GM12864 (cell line): ENCODE measurements around the gene ELK4.

Experiments used
- DNase-seq: peaks from one replicate; pipeline ENCODE4 v3.0.0-alpha.2; 2011; ENCODE audit warnings: low read depth
- H3K4me3 ChIP-seq: 2 replicates; pipeline ENCODE4 v1.5.1; 2011; ENCODE audit warnings: mild to moderate bottlenecking, low read depth, low read length, control low read depth
- TF ChIP-seq, protein P1 (sequence below): IDR thresholded peaks from 2 replicates; pipeline ENCODE4 v1.5.1; 2011; ENCODE audit warnings: low read depth, mild to moderate bottlenecking, moderate library complexity, low read length, control low read depth, inconsistent platforms; ENCODE audit errors: missing control alignments

ELK4 gene

DNA sequence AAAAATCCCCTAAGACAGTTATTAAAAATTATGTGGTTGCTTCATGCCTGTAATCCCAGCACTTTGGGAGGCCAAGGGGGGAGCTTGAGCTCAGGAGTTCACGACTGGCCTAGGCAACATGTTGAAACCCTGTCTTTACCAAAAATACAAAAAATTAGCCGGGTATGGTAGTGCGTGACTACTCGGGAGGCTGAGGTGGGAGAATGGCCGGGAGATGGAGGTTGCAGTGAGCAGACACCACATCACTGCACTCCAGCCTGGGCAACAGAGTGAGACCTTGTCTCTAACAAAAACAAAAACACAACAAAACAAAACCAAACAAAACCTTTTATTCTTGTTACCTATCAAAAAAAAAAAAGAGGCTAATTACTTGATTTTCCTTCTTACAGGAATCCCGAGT, 2.1 kb downstream of the ELK4 start:
- DNase-seq, result no peak
- peak overlapping the region; percentile 88 for H3K4me3 ChIP-seq

DNA sequence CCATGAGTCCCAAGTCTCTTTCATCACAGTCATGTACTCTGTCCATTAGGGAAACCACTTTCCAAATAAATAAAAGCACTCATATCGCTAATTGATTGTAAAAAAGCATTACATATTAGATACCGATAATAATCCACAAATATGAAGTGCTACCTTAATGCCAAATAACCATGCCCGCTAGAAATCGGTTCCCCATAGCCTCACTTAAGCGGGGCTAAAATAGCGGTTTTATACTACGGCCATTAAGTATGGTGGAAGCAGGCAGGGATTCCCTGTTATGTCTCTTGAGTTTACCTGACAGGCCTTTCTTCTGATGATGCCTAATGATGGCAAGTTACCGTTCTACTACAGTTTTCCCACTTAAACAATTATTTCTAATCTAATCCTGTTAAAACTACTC, 3.9 kb downstream of the ELK4 start:
- TF ChIP-seq, protein P1, sequence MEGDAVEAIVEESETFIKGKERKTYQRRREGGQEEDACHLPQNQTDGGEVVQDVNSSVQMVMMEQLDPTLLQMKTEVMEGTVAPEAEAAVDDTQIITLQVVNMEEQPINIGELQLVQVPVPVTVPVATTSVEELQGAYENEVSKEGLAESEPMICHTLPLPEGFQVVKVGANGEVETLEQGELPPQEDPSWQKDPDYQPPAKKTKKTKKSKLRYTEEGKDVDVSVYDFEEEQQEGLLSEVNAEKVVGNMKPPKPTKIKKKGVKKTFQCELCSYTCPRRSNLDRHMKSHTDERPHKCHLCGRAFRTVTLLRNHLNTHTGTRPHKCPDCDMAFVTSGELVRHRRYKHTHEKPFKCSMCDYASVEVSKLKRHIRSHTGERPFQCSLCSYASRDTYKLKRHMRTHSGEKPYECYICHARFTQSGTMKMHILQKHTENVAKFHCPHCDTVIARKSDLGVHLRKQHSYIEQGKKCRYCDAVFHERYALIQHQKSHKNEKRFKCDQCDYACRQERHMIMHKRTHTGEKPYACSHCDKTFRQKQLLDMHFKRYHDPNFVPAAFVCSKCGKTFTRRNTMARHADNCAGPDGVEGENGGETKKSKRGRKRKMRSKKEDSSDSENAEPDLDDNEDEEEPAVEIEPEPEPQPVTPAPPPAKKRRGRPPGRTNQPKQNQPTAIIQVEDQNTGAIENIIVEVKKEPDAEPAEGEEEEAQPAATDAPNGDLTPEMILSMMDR, result no peak
- no peak for DNase-seq

More for the DNA sequence above, 2.1 kb downstream of the ELK4 start:
- TF ChIP-seq, protein P1, result no peak

DNA sequence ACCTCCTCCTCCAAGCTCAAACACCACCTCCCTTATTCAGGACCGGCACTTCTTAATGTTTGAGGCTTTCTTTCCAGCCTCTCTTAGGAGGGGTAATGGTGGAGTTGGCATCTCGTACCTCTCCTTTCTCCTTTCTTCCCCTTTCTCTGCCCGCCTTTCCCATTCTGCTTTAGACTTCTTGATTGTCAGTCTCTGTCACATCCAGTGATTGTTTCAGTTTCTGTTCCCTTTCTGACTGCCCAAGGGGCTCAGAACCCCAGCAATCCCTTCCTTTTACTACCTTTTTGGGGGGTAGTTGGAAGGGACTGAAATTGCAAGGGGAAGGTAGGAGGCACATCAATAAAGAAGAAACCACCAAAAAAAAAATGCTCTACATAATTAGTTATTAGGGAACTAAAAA, 5.6 kb downstream of the ELK4 start:
- DNase-seq, result no peak
- H3K4me3 ChIP-seq, result no peak overlapping the region

More for the DNA sequence above, 3.9 kb downstream of the ELK4 start:
- no peak overlapping the region for H3K4me3 ChIP-seq

DNA sequence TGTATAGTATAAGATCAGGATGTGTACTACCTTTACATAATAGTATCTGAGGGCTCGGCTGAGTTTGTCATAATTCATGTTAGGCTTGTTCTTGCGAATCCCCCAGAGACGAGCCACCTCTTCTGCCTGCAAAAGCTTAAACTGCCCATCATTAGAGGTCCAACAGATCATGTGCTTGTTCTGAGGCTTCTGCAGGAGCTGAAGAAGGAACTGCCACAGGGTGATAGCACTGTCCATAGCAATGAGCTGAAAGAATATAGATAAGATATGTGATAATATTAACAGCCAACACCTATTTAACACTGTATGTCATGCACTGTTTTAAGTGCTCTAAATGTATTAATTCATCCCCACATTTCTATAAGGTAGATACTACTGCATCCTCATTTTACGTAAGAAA, 8.2 kb downstream of the ELK4 start:
- no peak for DNase-seq
- no peak overlapping the region for H3K4me3 ChIP-seq
- TF ChIP-seq, protein P1, result no peak

More for the DNA sequence above, 5.6 kb downstream of the ELK4 start:
- TF ChIP-seq, protein P1, result no peak

DNA sequence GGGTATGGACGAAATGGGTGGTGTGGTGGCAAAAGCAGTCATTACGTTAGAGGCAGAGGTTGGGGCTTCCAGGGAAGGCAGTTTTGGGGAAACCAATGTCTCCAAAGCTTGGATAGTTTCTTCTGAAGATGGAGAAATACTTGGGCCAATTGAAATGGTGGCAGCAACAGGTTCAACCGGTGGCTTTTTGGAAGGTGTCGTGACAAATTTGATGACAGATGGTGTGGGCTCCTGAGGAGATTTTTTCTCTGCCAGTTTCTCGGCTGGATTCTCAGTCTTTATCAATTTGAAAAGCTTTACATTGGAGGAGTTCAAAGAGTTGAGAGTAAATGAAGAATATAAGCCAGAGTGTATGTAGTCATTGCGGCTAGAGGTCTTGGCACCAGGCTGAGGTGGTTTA, 11.5 kb downstream of the ELK4 start:
- TF ChIP-seq, protein P1, result no peak
- DNase-seq, result no peak
- H3K4me3 ChIP-seq, result no peak overlapping the region

DNA sequence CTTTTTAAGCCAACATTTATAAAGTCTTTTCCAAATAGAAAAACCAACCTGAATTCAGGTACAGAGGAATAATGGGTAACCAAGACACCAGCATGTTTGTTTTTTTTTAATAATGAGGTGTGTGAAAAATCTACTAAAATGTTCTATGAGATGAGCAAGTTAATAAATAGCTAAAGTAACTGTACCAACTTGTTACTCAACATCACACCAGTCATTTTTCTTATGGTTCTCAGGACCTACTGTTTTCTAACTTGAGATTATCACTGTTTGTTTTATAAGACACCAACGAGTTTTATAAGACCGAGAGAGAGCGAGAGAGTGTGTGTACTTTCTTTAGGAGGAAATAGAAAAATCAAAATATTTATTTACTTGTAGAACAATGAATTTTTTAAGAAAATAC, 12.4 kb downstream of the ELK4 start:
- H3K4me3 ChIP-seq, result no peak overlapping the region
- no peak for DNase-seq
- TF ChIP-seq, protein P1, result no peak

DNA sequence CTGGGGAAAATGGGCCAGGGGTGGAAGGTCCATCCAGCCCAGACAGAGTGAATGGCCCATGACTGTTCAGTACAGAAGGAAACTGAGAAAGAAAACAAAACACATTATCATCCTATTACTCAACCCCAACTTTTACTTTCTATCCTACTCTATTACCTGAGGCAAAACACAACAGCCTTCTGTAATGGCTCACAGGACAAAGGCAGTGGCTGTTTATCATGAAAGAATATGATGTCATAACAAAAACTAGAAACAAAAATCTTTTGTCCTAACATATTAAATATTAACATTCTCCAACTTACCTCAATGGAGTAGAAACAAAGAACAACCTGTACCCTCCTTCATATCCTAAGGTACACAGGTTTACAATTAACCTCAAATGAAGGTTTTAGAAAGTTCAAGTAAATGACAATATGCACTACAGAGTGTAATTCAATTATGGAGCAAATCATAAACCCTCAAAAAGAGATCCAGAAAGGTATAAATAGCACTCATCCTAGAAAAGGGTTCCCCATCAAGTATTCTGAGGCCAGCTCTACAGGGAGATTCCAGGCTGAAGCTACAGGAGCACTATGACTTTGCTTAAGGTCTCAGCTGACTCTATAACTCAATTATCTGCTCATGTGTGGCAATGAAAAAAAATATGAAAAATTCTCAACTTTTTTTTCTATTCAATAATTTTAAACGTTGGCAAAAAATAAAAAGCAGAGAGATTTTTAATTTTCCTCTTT, 15.1 kb downstream of the ELK4 start:
- no peak for DNase-seq
- TF ChIP-seq, protein P1, result no peak
- no peak overlapping the region for H3K4me3 ChIP-seq
